Heart left ventricle (tissue), 13 donors: ENCODE data around the gene RABGGTA.

Experiments used
- POLR2A ChIP-seq, 2 donors: fragments of 450-650 bp; IDR thresholded peaks; one replicate each; pipeline ENCODE4 v1.6.1; 2017; ENCODE audit warnings: antibody characterized with exemption in 2 of 2, mild to moderate bottlenecking in 2 of 2, moderate library complexity in 2 of 2
- TF ChIP-seq, protein P1 (sequence below), 12 donors: fragments of 200-600 bp; sonication (generic) in 4 of 12; IDR thresholded peaks; one replicate each; pipeline versions ENCODE4 v1.5.0 to v1.8.0; 2018 to 2022; ENCODE audit warnings: antibody characterized with exemption in 12 of 12, mild to moderate bottlenecking in 5 of 12
- donor health status: ischemic (EF 13 %, LVEDD 7.1; RV severe dilation, severe dysfunction).
- donor health status: DM: no; HTN: yes; CAD: no.
- donor health status: DM: no; HTN: no; CAD: no.
- donor health status: ischemic (EF 25% LVEDD 6.9; RV normal size, moderate dysfunction).
- donor health status: ischemic (EF 25% LVEDD 5.7; RV mildly dilated, moderate dysfunction).
- donor health status: ischemic (EF 35%, LVEDD 5.7; RV mildly dilated, moderate dysfunction).
- donor health status: nonischemic (EF 11% LVEDD 7.7; RV severe dilation, severe dysfunction).
- donor health status: DM: yes; HTN: yes; CAD: no.
- donor health status: PGD.
- donor health status: ischemic (EF 29% LVEDD 5.4; RV normal size, mild dysfunction).
- donor health status: nonischemic (EF 23%, LVEDD 6.1; RV moderate dilation, normal function).

- no peak for TF ChIP-seq POLR2A (IDR thresholded peaks at IDR 0.05)
- TF ChIP-seq, protein P1, sequence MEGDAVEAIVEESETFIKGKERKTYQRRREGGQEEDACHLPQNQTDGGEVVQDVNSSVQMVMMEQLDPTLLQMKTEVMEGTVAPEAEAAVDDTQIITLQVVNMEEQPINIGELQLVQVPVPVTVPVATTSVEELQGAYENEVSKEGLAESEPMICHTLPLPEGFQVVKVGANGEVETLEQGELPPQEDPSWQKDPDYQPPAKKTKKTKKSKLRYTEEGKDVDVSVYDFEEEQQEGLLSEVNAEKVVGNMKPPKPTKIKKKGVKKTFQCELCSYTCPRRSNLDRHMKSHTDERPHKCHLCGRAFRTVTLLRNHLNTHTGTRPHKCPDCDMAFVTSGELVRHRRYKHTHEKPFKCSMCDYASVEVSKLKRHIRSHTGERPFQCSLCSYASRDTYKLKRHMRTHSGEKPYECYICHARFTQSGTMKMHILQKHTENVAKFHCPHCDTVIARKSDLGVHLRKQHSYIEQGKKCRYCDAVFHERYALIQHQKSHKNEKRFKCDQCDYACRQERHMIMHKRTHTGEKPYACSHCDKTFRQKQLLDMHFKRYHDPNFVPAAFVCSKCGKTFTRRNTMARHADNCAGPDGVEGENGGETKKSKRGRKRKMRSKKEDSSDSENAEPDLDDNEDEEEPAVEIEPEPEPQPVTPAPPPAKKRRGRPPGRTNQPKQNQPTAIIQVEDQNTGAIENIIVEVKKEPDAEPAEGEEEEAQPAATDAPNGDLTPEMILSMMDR (IDR thresholded peaks at IDR 0.05) = no peak
Observed at GRCh38 chr14:24284501-24285035, 13.2 kb upstream of the RABGGTA start.
